HepG2 (cell line): ENCODE results near the gene CX3CR1. TPM values are rescaled to one million over a fixed set of nuclear protein-coding genes. Genes with fewer than 3 reads are reported as not detected.

Experiments
- GATA4 ChIP-seq: sonication (generic); IDR thresholded peaks from 2 replicates; pipeline ENCODE4 v1.6.1; 2016; ENCODE audit warnings: antibody characterized with exemption, low read depth, borderline replicate concordance
- KDM2A ChIP-seq: sonication (generic); formaldehyde crosslinking; IDR thresholded peaks from 2 replicates; pipeline ENCODE4 v1.4.0; 2020; ENCODE audit warnings: low read depth, missing genetic modification reagents, borderline replicate concordance
- TBP ChIP-seq: sonication (generic); formaldehyde crosslinking; IDR thresholded peaks from 2 replicates; pipeline ENCODE4 v1.5.0; 2020; ENCODE audit warnings: missing genetic modification reagents
- ZMYM3 ChIP-seq: sonication (generic); formaldehyde crosslinking; IDR thresholded peaks from 2 replicates; pipeline ENCODE4 v1.5.1; 2020; ENCODE audit warnings: mild to moderate bottlenecking, missing genetic modification reagents
- ZNF431 ChIP-seq: sonication (generic); formaldehyde crosslinking; IDR thresholded peaks from 2 replicates; pipeline ENCODE4 v1.9.0; 2022; ENCODE audit warnings: missing genetic modification reagents, low read depth, mild to moderate bottlenecking, borderline replicate concordance
- polyA plus RNA-seq, 8 experiments: library from polyadenylated mRNA; depleted of rRNA in 3 of 8; stranded (reverse) in 7 of 8; unstranded in 1 of 8; fragments of >200 nt; fragmentation: Illumina TruSeq in 4 of 8; extraction: Trizol in 4 of 8; gene quantifications; 2 replicates each; pipeline versions ENCODE4 v1.2.1 to v1.2.3, GENCODE V29; 2011 to 2016; ENCODE audit warnings: low read depth in 4 of 8, missing spikeins in 1 of 8, mixed read lengths in 1 of 8; ENCODE audit not compliant: insufficient read depth in 1 of 8
- total RNA-seq, 5 experiments: library from RNA; depleted of rRNA; stranded (reverse); fragments of >200 nt; fragmentation: Illumina TruSeq; extraction: Trizol; gene quantifications; 2 replicates each; pipeline ENCODE4 v1.2.3, GENCODE V29; 2016; ENCODE audit warnings: low read depth in 1 of 5
- TF ChIP-seq, protein P1 (sequence below): IDR thresholded peaks from 2 replicates; pipeline ENCODE4 v1.6.1; 2018; ENCODE audit warnings: missing genetic modification reagents, mild to moderate bottlenecking, missing compliant biosample characterization
- TF ChIP-seq, protein P2 (sequence below): sonication (generic); formaldehyde crosslinking; IDR thresholded peaks from 2 replicates; pipeline ENCODE4 v1.4.0; 2020; ENCODE audit warnings: mild to moderate bottlenecking, missing genetic modification reagents
- TF ChIP-seq, protein P3 (sequence below): sonication (generic); formaldehyde crosslinking; IDR thresholded peaks from 2 replicates; pipeline ENCODE4 v1.5.1; 2020; ENCODE audit warnings: mild to moderate bottlenecking, missing genetic modification reagents

CX3CR1 gene
- total and polyA plus RNA-seq, 2 of the 13 experiments (the other 11 are each of a cell fraction or from before 2014, with no cell fraction given): not detected

DNA sequence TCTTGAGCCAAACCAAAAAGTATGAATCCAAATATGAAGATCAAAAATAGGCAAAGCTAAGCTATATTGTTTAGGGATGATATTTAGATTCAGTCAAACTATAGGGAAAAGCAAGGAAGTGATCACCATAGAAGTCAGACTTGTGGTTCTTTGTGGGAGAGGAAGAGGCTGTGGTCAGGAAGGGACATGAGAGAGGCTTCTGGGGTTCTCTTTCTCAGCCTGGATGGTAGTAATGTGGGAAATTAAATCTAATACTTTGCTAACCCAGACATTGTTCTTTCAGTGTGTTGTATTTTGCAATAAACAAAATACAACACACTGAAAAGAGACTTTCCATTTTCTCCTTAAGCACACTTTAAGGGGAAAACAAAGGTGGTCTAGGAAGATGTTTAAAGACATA, 3.1 kb downstream of the CX3CR1 start (continued):
- TF ChIP-seq, protein P1, sequence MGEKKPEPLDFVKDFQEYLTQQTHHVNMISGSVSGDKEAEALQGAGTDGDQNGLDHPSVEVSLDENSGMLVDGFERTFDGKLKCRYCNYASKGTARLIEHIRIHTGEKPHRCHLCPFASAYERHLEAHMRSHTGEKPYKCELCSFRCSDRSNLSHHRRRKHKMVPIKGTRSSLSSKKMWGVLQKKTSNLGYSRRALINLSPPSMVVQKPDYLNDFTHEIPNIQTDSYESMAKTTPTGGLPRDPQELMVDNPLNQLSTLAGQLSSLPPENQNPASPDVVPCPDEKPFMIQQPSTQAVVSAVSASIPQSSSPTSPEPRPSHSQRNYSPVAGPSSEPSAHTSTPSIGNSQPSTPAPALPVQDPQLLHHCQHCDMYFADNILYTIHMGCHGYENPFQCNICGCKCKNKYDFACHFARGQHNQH (CRISPR knock-in tag): no peak
- TF ChIP-seq, protein P2, sequence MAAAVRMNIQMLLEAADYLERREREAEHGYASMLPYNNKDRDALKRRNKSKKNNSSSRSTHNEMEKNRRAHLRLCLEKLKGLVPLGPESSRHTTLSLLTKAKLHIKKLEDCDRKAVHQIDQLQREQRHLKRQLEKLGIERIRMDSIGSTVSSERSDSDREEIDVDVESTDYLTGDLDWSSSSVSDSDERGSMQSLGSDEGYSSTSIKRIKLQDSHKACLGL (CRISPR knock-in tag): no peak
- TF ChIP-seq, protein P3, sequence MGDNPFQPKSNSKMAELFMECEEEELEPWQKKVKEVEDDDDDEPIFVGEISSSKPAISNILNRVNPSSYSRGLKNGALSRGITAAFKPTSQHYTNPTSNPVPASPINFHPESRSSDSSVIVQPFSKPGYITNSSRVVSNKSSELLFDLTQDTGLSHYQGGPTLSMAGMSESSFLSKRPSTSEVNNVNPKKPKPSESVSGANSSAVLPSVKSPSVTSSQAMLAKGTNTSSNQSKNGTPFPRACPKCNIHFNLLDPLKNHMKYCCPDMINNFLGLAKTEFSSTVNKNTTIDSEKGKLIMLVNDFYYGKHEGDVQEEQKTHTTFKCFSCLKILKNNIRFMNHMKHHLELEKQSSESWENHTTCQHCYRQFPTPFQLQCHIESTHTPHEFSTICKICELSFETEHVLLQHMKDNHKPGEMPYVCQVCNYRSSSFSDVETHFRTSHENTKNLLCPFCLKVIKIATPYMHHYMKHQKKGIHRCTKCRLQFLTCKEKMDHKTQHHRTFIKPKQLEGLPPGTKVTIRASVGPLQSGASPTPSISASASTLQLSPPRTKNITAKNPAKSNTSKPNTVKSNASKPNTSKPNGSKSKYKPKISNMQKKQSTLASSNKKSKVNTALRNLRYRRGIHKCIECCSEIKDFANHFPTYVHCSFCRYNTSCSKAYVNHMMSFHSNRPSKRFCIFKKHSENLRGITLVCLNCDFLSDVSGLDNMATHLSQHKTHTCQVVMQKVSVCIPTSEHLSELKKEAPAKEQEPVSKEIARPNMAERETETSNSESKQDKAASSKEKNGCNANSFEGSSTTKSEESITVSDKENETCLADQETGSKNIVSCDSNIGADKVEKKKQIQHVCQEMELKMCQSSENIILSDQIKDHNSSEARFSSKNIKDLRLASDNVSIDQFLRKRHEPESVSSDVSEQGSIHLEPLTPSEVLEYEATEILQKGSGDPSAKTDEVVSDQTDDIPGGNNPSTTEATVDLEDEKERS (CRISPR knock-in tag): no peak
- TF ChIP-seq GATA4: no peak
- TF ChIP-seq ZNF431 (CRISPR knock-in tag): no peak
- TF ChIP-seq TBP (CRISPR knock-in tag): no peak
- no peak for TF ChIP-seq ZMYM3 (CRISPR knock-in tag)
- TF ChIP-seq KDM2A (CRISPR knock-in tag): no peak
- TF ChIP-seq, all 625 proteins: peak for 0
